Measurements from ENCODE around the gene GINS1.

GRCh38 chr20:25460566-25461280 lies 53.2 kb downstream of the GINS1 start:
- TF ChIP-seq EZH2 (IDR thresholded peaks at IDR 0.05), result no peak
- no peak for TF ChIP-seq CTCF (IDR thresholded peaks at IDR 0.05 in 2 of 3, conservative IDR thresholded peaks at IDR 0.05 in 1 of 3; ENCODE audit: borderline replicate concordance in 1 of 3, insufficient read depth in 1 of 3, low read depth in 2 of 3, low read length in 2 of 3)
- no peak for TF ChIP-seq POLR2AphosphoS5 (IDR thresholded peaks at IDR 0.05; ENCODE audit: low read depth, low read length)
- no peak for TF ChIP-seq POLR2A (IDR thresholded peaks at IDR 0.05; ENCODE audit: borderline replicate concordance, extremely low read depth, insufficient read depth, insufficient read length)

All from HCT116 (cell line).